EH (cell line): ENCODE results near the gene C12orf43.
A peak's percentile ranks its signal among the peaks of the same experiment; 100 is the strongest.

Experiments used
- DNase-seq: peaks from one replicate; pipeline ENCODE4 v3.0.0-alpha.2; 2015; ENCODE audit warnings: low read depth

C12orf43 gene

DNA sequence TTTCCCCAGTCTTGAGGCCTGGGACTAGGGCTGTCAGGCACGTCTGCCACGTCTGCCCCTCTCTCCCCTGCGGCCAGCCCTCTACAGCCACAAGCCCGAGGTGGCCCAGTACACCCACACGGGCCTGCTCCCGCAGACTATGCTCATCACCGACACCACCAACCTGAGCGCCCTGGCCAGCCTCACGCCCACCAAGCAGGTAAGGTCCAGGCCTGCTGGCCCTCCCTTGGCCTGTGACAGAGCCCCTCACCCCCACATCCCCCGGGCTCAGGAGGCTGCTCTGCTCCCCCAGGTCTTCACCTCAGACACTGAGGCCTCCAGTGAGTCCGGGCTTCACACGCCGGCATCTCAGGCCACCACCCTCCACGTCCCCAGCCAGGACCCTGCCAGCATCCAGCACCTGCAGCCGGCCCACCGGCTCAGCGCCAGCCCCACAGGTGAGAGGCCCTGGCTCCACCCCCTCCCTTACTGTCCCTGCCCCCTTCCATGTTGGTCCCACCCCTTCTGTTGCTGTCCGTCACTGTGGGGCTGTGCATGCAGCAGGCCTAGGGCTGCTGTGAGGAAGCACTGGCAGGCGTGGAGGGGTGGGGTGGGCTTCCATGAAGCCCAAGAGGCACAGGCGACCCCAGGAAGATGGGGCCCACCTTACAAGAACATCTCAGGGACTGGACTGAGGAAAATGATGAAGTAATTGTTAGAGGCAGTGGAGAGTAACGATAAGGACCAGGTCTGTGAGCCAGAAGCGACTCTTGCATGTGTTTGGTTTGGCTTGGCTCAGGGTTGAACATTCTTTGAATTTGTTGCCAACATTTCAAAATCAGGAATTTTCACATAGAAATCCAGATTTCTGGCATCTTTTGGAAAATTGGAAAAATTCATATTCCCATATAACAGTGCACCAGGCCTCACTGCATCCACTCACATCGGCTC is 16.8 kb downstream of the C12orf43 start:
- peak; percentile 9 for DNase-seq

DNA sequence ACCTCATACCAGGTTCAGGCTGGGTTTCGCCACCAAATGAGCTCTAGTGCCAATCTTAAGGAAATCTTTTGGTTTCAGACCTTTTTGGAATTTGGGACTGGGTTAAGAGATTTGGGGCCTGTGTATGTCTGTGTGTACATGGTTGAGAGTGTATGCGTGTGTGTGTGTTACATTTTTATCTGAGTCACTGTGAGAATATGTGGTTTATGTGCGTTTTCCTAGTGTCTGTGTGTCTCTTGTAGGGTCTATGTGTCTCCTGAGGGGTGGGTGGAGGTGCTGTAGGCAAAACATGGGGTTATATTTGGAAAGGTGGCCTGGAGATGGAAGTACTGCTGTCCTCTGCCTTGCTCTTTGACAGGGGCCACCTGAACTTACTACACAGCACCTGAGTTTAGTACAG is 17.9 kb downstream of the C12orf43 start:
- peak; percentile 19 for DNase-seq

DNA sequence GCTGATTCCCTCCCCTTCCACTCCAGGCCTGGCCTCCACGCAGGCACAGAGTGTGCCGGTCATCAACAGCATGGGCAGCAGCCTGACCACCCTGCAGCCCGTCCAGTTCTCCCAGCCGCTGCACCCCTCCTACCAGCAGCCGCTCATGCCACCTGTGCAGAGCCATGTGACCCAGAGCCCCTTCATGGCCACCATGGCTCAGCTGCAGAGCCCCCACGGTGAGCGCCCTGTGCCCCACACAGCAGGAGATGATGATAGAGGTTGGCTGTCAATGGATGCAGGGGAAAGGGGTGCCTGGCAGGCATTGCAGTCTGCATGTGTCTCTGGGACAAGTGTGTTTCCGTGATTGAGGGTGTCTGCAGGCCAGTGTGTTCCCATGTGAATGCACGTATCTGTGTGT is 18.8 kb downstream of the C12orf43 start:
- DNase-seq, result no peak

DNA sequence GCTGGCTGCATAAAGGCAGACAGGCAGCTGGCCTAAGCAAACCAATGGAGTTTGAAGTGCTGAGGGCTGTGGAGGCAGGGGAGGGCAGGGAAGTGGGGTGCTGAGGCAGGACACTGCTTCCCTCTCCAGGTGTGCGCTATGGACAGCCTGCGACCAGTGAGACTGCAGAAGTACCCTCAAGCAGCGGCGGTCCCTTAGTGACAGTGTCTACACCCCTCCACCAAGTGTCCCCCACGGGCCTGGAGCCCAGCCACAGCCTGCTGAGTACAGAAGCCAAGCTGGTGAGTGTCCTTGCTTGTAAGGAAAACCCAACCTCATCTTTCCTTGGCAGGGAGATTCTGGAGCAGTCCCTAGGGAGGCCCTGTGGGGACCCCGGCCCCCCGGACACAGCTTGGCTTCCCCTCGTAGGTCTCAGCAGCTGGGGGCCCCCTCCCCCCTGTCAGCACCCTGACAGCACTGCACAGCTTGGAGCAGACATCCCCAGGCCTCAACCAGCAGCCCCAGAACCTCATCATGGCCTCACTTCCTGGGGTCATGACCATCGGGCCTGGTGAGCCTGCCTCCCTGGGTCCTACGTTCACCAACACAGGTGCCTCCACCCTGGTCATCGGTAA is 20.0 kb downstream of the C12orf43 start:
- no peak for DNase-seq

DNA sequence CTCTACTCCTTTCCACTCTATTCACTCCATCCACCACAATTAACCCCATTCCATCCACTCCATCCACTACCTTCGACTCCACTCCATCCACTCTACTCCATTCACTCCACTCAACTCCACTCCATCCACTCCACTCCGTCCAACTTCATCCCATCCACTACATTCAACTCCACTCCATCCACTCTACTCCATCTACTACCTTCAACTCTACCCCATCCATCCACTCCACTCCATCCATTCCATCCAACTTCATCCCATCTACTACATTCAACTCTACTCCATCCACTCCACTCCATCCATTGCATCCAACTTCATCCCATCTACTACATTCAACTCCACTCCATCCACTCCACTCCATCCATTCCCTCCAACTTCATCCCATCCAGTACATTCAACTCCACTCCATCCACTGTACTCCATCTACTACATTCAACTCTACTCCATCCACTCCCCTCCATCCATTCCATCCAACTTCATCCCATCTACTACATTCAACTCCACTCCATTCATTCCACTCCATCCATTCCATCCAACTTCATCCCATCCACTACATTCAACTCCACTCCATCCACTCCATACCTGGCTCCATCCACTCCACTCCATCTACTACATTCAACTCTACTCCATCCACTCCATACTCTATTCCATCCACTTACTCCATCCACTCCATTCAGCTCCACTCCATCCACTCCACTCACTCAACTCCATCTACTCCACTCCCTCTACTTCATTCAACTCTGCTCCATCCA is 21.5 kb downstream of the C12orf43 start:
- no peak for DNase-seq

DNA sequence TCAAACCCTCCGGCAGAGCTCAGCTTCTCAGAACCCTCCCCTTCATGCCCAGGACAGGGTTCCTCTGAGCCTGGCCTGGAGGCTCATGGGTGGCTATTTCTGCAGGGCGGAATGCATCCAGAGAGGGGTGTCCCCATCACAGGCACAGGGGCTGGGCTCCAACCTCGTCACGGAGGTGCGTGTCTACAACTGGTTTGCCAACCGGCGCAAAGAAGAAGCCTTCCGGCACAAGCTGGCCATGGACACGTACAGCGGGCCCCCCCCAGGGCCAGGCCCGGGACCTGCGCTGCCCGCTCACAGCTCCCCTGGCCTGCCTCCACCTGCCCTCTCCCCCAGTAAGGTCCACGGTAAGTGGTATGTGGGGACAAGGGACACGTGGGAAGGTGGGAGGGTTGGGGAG is 22.2 kb downstream of the C12orf43 start:
- DNase-seq, result no peak

DNA sequence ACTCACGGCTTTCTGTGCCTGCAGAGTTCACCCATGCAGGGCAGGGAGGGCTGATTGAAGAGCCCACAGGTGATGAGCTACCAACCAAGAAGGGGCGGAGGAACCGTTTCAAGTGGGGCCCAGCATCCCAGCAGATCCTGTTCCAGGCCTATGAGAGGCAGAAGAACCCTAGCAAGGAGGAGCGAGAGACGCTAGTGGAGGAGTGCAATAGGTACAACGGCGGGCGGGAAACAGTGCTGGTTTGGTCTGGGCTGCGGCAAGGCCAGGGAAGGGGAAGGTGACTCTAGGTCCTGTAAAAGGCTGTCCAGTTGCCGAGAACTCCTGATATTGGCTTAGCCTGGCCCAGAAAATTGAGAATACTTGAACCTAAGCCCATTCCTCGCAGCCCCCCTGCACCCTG is 22.8 kb downstream of the C12orf43 start:
- no peak for DNase-seq

DNA sequence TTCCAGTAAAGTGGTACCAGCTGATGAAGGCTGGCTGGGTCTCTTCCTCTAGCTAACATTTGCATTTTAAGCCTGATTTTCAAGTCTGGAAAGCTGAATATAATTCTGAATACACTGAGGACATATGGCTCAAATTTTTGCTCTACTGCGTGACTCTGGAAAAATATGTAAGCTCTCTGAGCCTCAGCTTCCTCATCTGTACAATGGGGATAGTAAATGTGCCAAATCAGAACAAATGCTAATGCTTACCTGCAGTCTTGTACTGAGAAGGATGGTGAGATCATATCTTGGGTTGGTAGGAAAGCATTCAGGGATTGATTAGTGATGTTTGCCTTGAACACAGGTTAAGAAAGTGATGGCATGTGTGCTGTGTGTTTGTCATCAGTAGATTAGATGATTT is 23.3 kb downstream of the C12orf43 start:
- no peak for DNase-seq

DNA sequence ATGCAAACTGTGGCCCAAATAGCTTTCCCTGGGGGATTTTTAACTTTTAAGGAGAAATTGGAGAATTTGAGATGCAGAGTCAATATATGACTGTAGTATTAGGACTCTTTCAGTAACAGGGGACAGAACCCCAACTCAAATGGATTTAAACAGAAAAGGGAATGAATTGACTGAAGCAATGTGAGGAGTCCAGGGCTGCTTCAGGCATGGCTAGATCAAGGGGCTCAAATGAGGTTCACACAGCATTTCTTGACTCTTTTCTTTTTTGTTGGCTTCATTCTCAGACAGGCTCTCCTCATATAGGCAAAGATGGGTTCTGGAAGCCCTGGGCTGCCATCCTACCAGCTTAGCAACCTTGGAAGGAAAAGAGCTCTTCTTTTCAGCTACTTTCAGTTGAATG is 24.3 kb downstream of the C12orf43 start:
- no peak for DNase-seq

DNA sequence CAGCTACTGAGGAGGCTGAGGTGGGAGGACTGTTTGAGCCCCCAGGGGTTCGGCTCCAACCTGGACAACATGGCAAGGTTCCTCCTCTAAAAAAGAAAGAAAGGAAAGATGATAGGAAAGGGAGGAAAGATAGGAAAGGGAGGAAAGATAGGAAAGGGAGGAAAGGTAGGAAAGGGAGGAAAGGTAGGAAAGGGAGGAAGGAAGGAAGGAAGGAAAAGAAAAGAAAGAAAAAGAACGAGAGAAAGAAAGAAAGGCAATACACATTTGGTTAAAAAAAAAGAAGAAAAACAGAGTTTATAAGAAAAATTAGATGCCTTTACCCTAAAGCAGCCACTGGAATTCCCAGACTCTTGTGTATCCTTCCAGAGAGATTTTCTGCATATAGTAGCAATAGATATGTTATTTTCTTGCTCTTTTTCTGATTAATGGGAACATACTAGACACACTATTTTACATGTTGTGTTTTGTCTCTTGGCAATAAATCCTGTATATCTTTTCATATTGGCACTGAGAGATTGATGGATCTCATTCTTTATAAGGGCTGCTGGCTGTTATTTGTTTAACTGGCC is 25.7 kb downstream of the C12orf43 start:
- DNase-seq, result no peak

DNA sequence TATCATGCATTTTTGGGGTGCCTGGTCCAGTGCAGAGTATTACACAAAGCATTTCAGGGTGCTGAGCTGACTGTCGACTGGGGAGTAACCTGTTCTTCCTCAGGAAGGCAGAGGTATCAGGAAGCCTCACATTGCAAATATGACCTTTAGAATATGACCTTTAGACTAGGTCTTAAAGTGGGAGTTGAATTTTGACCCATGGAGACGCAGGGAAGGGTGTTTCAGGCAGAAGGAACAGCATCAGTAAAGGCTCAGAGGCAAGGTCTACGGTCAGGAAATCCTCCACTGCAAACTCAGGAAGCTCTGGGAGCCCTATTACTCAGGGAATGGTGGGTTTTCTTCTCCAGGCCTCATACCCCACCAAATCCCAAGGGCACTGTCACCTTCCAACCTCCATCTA is 26.6 kb downstream of the C12orf43 start:
- no peak for DNase-seq

DNA sequence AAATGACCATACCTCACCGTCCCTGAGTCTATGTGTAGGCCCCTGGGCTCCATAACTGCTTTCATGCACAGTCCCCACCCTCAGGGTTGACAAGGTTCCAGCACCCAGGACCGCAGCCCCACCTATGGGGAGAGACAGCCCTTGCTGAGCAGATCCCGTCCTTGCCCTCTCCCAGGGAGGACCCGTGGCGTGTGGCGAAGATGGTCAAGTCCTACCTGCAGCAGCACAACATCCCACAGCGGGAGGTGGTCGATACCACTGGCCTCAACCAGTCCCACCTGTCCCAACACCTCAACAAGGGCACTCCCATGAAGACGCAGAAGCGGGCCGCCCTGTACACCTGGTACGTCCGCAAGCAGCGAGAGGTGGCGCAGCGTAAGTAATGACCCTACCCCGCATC is 27.6 kb downstream of the C12orf43 start:
- DNase-seq, result no peak

DNA sequence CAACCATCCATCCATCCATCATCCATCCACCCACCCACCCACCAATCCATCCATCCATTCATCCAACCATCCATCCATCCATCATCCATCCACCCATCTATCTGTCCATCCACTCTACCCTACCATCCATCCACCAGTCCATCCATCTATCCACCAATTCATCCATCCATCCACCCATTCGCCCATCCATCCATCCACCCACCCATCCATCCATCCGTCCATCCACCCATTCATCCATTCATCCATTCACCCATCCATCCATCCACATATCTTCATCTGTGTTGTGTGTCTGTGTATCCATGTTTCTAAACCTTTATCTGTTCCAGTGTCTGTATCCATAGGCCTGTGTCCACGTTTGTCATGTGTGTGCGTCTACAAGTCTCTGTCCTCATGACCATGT is 28.1 kb downstream of the C12orf43 start:
- no peak for DNase-seq

DNA sequence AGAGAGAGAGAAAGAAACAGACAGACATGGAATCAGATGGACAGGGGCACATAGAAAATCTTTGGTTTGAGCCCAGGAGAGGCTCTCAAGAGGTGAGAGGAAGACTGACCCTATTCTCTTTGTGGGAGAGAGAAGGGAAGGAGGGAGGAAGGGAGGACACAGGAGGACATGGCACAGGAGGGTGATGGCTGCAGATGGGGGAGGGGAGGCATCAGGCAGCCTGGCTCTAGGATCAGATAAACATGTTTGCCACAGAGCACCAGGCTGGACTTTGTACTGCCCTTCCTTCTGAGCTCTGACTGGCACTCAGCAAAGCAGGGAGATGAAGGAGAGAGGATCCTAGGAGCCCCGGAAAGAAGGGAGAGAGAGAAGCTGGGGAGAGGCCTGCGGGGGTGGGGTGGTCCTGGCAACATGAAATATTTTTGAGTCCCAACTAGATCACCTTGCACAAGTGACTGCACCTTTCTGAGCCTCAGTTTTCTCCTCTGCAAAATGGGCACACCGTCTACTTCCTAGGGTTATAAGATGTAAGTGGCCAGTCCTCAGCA is 31.9 kb downstream of the C12orf43 start:
- DNase-seq, result no peak

DNA sequence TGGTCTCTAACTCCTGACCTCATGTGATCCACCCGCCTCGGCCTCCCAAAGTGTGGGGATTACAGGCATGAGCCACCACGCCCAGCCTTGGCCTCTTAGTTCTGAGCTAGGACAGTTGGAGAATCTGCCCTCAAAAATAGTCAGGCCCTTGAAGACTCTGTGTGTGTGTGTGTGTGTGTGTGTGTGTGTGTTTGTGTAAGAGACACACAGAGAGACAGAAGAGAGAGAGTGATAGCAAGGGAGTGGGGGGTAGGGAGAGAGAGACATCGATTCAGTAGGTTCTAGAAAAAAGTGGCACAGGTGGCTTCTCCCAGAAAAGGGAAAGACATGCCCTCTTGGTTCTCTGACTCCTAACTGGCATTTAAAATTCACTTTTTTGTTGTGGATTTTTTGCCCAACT is 32.5 kb downstream of the C12orf43 start:
- DNase-seq, result no peak

DNA sequence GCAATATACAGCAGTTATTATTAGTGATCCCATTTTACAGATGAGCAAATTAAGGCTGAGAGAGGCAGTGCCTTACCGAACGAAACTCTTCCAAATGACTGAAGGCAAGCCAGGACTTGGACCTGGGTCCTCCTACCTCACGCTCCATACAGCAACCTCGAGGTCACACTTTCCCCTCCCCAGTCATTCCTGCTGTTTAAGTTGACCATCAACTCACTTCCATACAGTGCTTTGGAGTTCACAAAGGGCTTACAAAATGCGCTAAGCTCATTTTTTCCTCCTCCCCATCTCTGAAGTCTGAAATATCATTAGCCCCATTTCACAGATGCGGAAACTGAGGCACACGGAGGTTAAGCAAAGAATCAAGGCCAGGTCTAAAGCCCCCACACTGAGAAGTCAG is 33.6 kb downstream of the C12orf43 start:
- no peak for DNase-seq

DNA sequence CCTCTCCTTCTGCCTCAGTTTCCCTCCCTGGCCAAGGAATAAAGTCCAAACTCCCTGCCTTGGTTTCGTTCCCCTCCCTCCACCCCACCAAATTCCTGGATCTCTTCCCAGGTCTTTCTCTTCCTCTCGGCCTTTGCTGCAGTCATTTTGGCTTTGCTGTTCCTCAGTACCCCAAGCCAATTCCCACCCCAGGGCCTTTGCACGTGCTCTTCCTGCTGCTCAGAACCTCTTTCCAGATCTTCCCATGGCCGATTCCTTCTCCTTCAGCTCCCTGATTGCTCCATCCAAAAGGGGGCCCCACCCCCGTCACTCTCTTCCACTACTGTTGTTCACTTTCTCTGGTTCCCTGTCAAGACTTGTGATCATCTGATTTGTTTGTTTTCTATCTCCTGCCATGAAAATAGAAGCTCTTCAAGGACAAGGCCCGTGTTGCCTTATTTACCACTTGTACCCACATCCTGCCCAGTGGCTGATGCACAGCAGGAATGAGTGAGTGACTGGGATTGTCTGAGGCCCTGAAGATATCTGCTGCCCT is 34.8 kb downstream of the C12orf43 start:
- no peak for DNase-seq

DNA sequence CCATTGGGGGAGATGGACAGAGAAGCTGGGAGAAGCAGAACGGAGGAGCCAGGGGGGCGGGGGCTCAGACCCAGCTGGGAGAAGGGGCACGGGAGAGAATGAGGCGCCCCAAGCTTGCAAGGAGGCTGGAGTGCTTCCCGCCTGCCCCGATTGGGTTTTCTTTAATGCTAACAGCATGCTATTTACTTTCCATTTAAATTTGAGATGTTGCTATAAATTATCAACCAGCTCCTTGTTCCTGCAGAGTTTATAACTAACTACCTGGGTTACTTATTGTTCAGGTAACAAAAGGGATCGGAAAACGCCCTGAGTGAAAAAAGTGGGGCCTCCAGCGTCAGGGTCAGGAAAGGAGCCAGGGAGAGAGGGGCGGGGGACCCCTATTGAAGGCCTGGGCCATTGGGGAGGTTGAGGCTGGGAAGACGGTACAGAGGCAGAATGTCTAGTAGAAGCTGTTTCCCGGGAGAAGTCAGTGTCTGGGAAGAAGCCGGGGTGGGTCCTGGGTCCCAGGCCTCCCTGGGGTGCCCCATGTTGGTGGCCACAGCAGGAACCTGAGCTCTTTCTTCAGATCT is 35.4 kb downstream of the C12orf43 start:
- no peak for DNase-seq

DNA sequence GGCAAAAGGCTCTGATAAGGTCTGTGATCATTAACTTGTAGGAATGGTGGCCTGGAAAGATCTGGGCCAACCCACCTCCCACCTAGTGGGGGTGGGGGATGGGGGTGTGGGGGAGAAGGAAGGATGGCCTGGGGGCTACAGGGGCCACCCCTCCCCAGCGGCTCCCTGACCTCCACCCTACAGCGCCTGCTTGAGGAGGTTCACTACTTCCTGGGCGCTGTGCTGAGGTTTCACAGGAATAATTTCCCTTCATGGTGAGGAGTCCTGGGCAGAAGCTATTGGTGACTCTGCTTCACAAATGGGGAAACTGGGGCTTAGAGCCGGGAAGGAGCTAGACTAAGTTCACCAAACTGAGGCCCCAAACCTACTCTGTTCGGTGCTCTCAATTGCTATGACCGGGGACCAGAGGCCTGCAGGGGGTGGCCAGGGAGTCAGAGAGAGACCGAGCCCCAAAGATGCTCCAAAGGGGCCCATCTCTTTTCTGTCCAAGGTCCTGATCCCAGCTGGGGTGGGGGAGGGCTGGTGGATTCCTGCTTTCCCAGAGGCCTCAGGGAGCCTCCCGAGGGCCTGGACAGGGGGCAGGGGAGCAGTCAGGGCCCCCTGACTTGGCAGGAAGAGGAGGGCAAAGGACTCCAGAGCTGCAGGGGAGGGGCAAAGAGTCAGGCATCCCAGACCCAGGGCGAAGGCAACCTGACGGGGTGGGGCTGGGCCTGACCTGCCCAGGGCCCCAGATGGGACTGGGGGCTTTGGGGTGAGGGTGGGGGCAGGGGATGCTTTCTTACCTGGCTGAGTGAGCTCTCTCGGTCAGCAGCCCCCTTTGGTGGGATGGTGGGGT is 36.2 kb downstream of the C12orf43 start:
- DNase-seq, result no peak

DNA sequence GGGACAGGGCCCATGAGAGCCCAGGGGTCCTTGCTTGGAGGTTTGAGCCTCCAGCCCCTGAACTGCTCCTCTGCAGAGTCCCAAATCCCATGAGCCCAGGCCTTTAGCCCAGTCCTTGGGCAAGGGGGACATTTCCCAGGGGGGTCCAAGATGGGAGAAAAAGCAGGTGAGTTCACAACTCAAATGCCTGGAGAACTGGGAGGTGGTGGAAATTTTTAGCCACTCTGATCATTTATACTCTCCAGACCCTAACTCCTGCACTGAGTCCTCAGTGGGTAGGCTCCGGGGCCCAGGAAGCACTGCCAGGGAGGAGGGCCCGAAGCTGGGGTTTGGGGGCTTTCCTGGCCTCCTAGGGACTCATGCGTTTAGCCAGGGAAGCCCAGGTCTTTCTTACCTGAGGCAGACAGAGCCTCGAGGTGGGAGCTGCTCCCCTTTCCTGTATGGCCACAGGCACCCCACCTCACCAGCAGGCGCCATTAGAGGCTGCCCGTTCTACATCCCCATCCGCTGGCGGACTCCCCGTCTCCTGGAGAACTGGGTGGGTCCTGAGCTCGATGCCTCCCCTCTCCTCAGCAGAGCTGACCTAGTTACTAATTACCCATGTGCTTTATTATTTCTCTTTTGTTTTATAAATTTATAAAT is 36.9 kb downstream of the C12orf43 start:
- DNase-seq, result no peak
